Upper lobe of left lung (tissue), 6 donors: ENCODE measurements around the gene SRP19. TPM values are rescaled to one million over a fixed set of nuclear protein-coding genes. Genes with fewer than 3 reads are reported as not detected.

Source experiments
- ATAC-seq, 2 donors: fragments of 200-7000 bp; cut with Tn5 transposase; one replicate each; pipeline ENCODE4 v1.9.1; 2022; ENCODE audit warnings: mild to moderate bottlenecking in 2 of 2, moderate library complexity in 2 of 2; ENCODE audit not compliant: low FRiP score in 2 of 2
- DNase-seq, 2 donors: peaks; one replicate each; pipeline ENCODE4 v3.0.0-alpha.2; 2019 to 2020
- H3K27ac ChIP-seq, 4 donors: fragments of 200-600 bp; sonication (generic); one replicate each; pipeline ENCODE4 v1.5.1; 2016 to 2019
- H3K27me3 ChIP-seq, 4 donors: fragments of 200-600 bp; sonication (generic); one replicate each; pipeline ENCODE4 v1.5.1; 2017 to 2019
- H3K36me3 ChIP-seq, 4 donors: fragments of 200-600 bp; sonication (generic); one replicate each; pipeline ENCODE4 v1.5.1; 2016 to 2019
- H3K4me1 ChIP-seq, 4 donors: fragments of 200-600 bp; sonication (generic); one replicate each; pipeline ENCODE4 v1.5.1; 2018 to 2019
- H3K4me3 ChIP-seq, 4 donors: fragments of 200-600 bp; sonication (generic); one replicate each; pipeline ENCODE4 v1.5.1; 2017 to 2019; ENCODE audit warnings: mild to moderate bottlenecking in 2 of 4, moderate library complexity in 1 of 4
- H3K9me3 ChIP-seq, 4 donors: fragments of 200-600 bp; sonication (generic); one replicate each; pipeline ENCODE4 v1.5.1; 2018 to 2019
- CTCF ChIP-seq, 6 experiments: fragments of 450-650 bp in 4 of 6; fragments of 200-600 bp in 2 of 6; sonication (generic) in 2 of 6; IDR thresholded peaks; one replicate each; pipeline ENCODE4 v1.5.1; 2016 to 2019; ENCODE audit warnings: antibody characterized with exemption in 6 of 6
- EP300 ChIP-seq, 4 donors: sonication (generic); formaldehyde crosslinking; IDR thresholded peaks; one replicate each; pipeline ENCODE4 v1.5.1; 2017; ENCODE audit warnings: antibody characterized with exemption in 4 of 4, control low read depth in 2 of 4
- POLR2A ChIP-seq, 4 donors: fragments of 450-650 bp; IDR thresholded peaks; one replicate each; pipeline ENCODE4 v1.5.1; 2016 to 2017; ENCODE audit warnings: antibody characterized with exemption in 4 of 4, mild to moderate bottlenecking in 2 of 4
- POLR2AphosphoS5 ChIP-seq, 2 donors: sonication (generic); formaldehyde crosslinking; IDR thresholded peaks; one replicate each; pipeline ENCODE4 v1.5.1; 2017; ENCODE audit warnings: antibody characterized with exemption in 2 of 2
- WGBS, 2 donors: methylation state at CpG; one replicate each; pipeline ENCODE4 v1.1.5; 2017 to 2018; 5-methylcytosine and 5-hydroxymethylcytosine counted together
- total RNA-seq, 6 donors: library from RNA; depleted of rRNA in 4 of 6; stranded (reverse); fragments of >200 nt in 4 of 6; gene quantifications; one replicate each; pipeline versions ENCODE4 v1.1.0 to v1.2.1, GENCODE V29; 2016 to 2021
- donor health status: DM: no; HTN: no; CAD: no; lungs with moderate emphysema.
- donor health status: DM: no; HTN: yes; CAD: no; lungs with severe emphysema.

The SRP19 gene
- total RNA-seq, 6 donors from 2014 or later = 27.3 to 90.1 (median 38.9) TPM

DNA sequence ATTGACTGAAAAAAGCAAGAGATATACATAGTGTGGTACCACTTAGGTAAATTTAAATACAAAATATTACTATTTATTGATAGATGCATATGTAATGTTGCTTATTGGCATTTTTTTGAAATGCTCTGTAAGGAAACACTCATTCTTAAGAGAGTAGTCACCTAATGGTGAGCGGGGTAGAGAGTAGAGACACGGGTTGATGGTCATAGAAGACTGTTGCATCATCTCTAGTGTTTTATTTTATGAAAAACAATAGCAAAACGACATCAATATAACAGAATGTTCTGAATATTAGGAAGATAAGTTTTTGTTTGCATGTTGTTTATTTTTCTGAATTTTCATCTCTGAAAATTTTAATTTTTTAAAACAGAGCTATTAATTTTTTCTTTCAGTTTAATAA, 4.0 kb downstream of the SRP19 start:
- 94 to 95% methylated on average over 3 of the region's 3 CpGs for WGBS, 2 donors
- ATAC-seq (no peak), DNase-seq (no peak)
- Histone ChIP-seq H3K36me3 (peaks cover 24 to 71% (median 44%) of the 10 kb centered on the region in 4 donors), H3K9me3 (no peaks in the 10 kb centered on the region), H3K4me3 (no peak overlapping the region), H3K27ac (no peak overlapping the region), H3K4me1 (peaks cover 23 to 30% (median 27%) of the 10 kb centered on the region in 4 donors), H3K27me3 (no peaks in the 10 kb centered on the region)
- TF ChIP-seq POLR2AphosphoS5 (IDR thresholded peaks at IDR 0.05) = no peak
- no peak for TF ChIP-seq POLR2A (IDR thresholded peaks at IDR 0.05)
- no peak for TF ChIP-seq CTCF (IDR thresholded peaks at IDR 0.05)
- no peak for TF ChIP-seq EP300 (IDR thresholded peaks at IDR 0.05)

GRCh38 chr5:112866739-112867138, 5.7 kb downstream of the SRP19 start:
- peaks cover 32 to 80% (median 46%) of the 10 kb centered on the region in 4 donors for H3K36me3 ChIP-seq

DNA sequence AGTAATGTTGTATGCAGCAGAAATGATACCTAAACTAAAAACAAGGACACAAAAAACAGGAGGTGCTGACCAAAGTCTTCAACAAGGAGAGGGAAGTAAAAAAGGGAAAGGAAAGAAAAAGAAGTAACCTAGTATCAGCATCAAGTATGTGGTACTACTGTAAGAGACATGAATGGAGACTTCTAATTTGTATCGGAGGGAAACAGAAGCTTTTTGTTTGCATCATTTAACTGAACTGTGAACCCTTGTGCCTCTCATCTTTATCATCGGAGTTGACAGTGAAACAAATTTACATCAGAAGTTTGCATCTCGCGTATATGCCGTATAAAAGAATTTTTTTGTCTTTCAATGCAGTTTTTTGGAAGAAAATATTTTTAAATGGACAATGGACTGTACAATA, 6.3 kb downstream of the SRP19 start:
- Histone ChIP-seq H3K4me1 (peaks cover 11 to 18% (median 17%) of the 10 kb centered on the region in 4 donors), H3K27me3 (no peaks in the 10 kb centered on the region), H3K9me3 (no peaks in the 10 kb centered on the region), H3K27ac (no peak overlapping the region), H3K36me3 (peaks cover 32 to 80% (median 46%) of the 10 kb centered on the region in 4 donors), H3K4me3 (no peak overlapping the region)
- WGBS, 2 donors = 93 to 96% methylated on average over 5 of the region's 5 CpGs
- no peak for TF ChIP-seq POLR2AphosphoS5 (IDR thresholded peaks at IDR 0.05)
- no peak for TF ChIP-seq CTCF (IDR thresholded peaks at IDR 0.05)
- no peak for TF ChIP-seq POLR2A (IDR thresholded peaks at IDR 0.05)
- no peak for TF ChIP-seq EP300 (IDR thresholded peaks at IDR 0.05)
- ATAC-seq (no peak), DNase-seq (no peak)

More at GRCh38 chr5:112866739-112867138, 5.7 kb downstream of the SRP19 start:
- Histone ChIP-seq H3K27me3 (no peaks in the 10 kb centered on the region), H3K4me3 (no peak overlapping the region), H3K9me3 (no peaks in the 10 kb centered on the region), H3K27ac (no peak overlapping the region), H3K4me1 (peaks cover 18 to 24% (median 23%) of the 10 kb centered on the region in 4 donors)
- no peak for TF ChIP-seq POLR2A (IDR thresholded peaks at IDR 0.05)
- no peak for TF ChIP-seq EP300 (IDR thresholded peaks at IDR 0.05)
- no peak for TF ChIP-seq POLR2AphosphoS5 (IDR thresholded peaks at IDR 0.05)
- TF ChIP-seq CTCF (IDR thresholded peaks at IDR 0.05) = no peak
- 92% methylated on average over 2 of the region's 2 CpGs for WGBS, 2 donors
- no peak for DNase-seq
- ATAC-seq = no peak

DNA sequence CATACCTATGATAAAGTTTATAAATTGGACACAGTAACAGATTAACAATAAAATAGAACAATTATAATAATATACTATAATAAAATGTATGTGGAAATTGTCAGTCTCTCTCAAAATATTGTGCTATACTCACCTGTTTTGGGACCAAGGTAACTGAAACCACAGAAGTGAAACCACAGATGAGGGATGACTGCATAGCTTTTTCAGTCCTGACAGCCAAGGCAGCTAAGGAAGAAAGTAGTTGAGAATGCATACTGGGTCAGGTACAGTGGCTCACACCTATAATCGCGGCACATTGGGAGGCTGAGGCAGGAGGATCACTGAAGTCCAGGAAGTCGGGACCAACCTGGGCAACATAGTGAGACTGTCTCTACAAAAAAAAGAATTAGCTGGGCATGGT, 8.9 kb downstream of the SRP19 start:
- Histone ChIP-seq H3K9me3 (no peaks in the 10 kb centered on the region), H3K4me1 (no peaks in the 10 kb centered on the region), H3K27me3 (no peaks in the 10 kb centered on the region), H3K36me3 (peaks cover 25 to 65% (median 37%) of the 10 kb centered on the region in 4 donors), H3K27ac (no peak overlapping the region), H3K4me3 (no peak overlapping the region)
- no peak for TF ChIP-seq POLR2A (IDR thresholded peaks at IDR 0.05)
- TF ChIP-seq CTCF (IDR thresholded peaks at IDR 0.05) = no peak
- TF ChIP-seq POLR2AphosphoS5 (IDR thresholded peaks at IDR 0.05) = no peak
- TF ChIP-seq EP300 (IDR thresholded peaks at IDR 0.05) = no peak
- ATAC-seq = no peak
- no peak for DNase-seq
- 91 to 95% methylated on average over 3 of the region's 3 CpGs for WGBS, 2 donors

DNA sequence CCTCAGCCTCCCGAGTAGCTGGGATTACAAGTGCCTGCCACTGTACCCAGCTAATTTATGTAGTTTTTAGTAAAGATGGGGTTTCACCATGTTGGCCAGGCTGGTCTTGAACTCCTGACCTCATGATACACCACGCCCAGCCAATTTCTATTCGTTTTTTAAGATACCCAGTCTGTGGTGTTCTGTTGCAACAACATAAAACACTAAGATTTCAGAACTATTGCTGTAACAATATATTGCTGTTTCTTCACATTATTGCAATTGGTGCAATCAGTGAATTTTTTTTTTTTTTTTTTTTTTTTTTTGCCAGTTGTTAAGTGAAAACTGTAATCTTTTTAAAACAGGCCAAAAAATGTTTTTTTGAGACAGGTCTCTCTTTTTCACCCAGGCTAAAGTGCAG, 9.9 kb downstream of the SRP19 start:
- peaks cover 18 to 63% (median 31%) of the 10 kb centered on the region in 4 donors for H3K36me3 ChIP-seq
- no peak for ATAC-seq
- 60 to 83% methylated on average over 3 of the region's 3 CpGs for WGBS, 2 donors

More for the DNA sequence above, 9.9 kb downstream of the SRP19 start:
- Histone ChIP-seq H3K4me1 (no peaks in the 10 kb centered on the region), H3K27ac (no peak overlapping the region), H3K27me3 (no peaks in the 10 kb centered on the region), H3K4me3 (no peak overlapping the region), H3K9me3 (no peaks in the 10 kb centered on the region)
- TF ChIP-seq POLR2AphosphoS5 (IDR thresholded peaks at IDR 0.05) = no peak
- TF ChIP-seq POLR2A (IDR thresholded peaks at IDR 0.05) = no peak
- no peak for TF ChIP-seq CTCF (IDR thresholded peaks at IDR 0.05)
- TF ChIP-seq EP300 (IDR thresholded peaks at IDR 0.05) = no peak
- DNase-seq = no peak
